Naive B cell (primary cell): ENCODE data around the gene SPAM1. TPM values are rescaled to one million over a fixed set of nuclear protein-coding genes. Genes with fewer than 3 reads are reported as not detected.

ENCODE experiments used
- polyA plus RNA-seq, 6 donors: library from polyadenylated mRNA; unstranded; fragments of 300-500 nt; fragmentation: Illumina TruSeq; gene quantifications; one replicate each; pipeline ENCODE4 v1.2.3, GENCODE V29; 2021; ENCODE audit warnings: low read depth in 6 of 6

SPAM1 gene
- polyA plus RNA-seq, 6 donors from 2014 or later: not detected

Other genes with a start within 250 kb of the SPAM1 start
- gene WASL, start 176.2 kb upstream of the SPAM1 start, polyA plus RNA-seq: 1 to 10 TPM in 5 of 6 donors, under 1 TPM in 1; 0.63 to 3.9 (median 3.3) TPM
- gene HYAL4, start 80.1 kb upstream of the SPAM1 start, polyA plus RNA-seq: not detected
- gene TMEM229A, start 107.8 kb downstream of the SPAM1 start, polyA plus RNA-seq: not detected